Aorta (tissue), 5 donors: ENCODE data around the gene ADGRG2. TPM values are rescaled to one million over a fixed set of nuclear protein-coding genes. Genes with fewer than 3 reads are reported as not detected.
A peak's percentile ranks its signal among the peaks of the same experiment; 100 is the strongest.
"Not testable (repeated sequence)": the region's sequence is repeated elsewhere in the genome, so short reads cannot be mapped to it uniquely, and the experiment has no call there.

Source experiments
- ATAC-seq: fragments of 200-7000 bp; cut with Tn5 transposase; one replicate; pipeline ENCODE4 v1.9.1; 2022; ENCODE audit warnings: moderate library complexity; ENCODE audit not compliant: low FRiP score
- DNase-seq, 2 donors: peaks; one replicate each; pipeline ENCODE4 v3.0.0-alpha.2; 2020
- H3K27ac ChIP-seq, 2 donors: one replicate each; pipeline ENCODE4 v1.5.1; 2013; ENCODE audit warnings: low read length in 2 of 2, mild to moderate bottlenecking in 2 of 2, moderate library complexity in 2 of 2, control low read depth in 1 of 2, inconsistent platforms in 1 of 2, low read depth in 1 of 2
- H3K27me3 ChIP-seq, 2 donors: one replicate each; pipeline ENCODE4 v1.6.1; 2013; ENCODE audit warnings: control low read depth in 1 of 2, low read length in 1 of 2, mild to moderate bottlenecking in 1 of 2, moderate library complexity in 1 of 2; ENCODE audit not compliant: insufficient read depth in 2 of 2, control insufficient read depth in 1 of 2
- H3K36me3 ChIP-seq, 2 donors: one replicate each; pipeline ENCODE4 v1.6.1; 2013; ENCODE audit warnings: control low read depth in 1 of 2, low read length in 1 of 2, mild to moderate bottlenecking in 1 of 2; ENCODE audit not compliant: insufficient read depth in 2 of 2, control insufficient read depth in 1 of 2
- H3K4me1 ChIP-seq, 2 donors: one replicate each; pipeline ENCODE4 v1.6.1; 2013; ENCODE audit warnings: low read length in 2 of 2, control low read depth in 1 of 2, mild to moderate bottlenecking in 1 of 2, moderate library complexity in 1 of 2; ENCODE audit not compliant: insufficient read depth in 2 of 2, control insufficient read depth in 1 of 2
- H3K4me3 ChIP-seq, 2 donors: one replicate each; pipeline ENCODE4 v1.5.1; 2013; ENCODE audit warnings: low read length in 2 of 2, control low read depth in 1 of 2, mild to moderate bottlenecking in 1 of 2
- H3K9me3 ChIP-seq: one replicate; pipeline ENCODE4 v1.6.1; 2013; ENCODE audit warnings: mild to moderate bottlenecking, low read length; ENCODE audit not compliant: control insufficient read depth
- WGBS, 2 donors: extraction: QIAGEN DNeasy Blood & Tissue Kit; methylation state at CpG; one replicate each; pipeline ENCODE4 v1.1.7; 2013; 5-methylcytosine and 5-hydroxymethylcytosine counted together
- intact Hi-C, 2 donors: fragments of 100-400 bp; cut with DNase I; formaldehyde crosslinking; loops; one replicate each; pipeline versions ENCODE4 v1.14.2 to v1.15.0; 2022
- polyA plus RNA-seq, 2 donors: library from polyadenylated mRNA; stranded (reverse); fragments of 200-250 nt; gene quantifications; one replicate each; pipeline ENCODE4 v1.2.3, GENCODE V29; 2013
- total RNA-seq, 2 donors: library from RNA; stranded (reverse); fragmentation: NEBNext Ultra II Directional; extraction: Animal tissue kit (Norgen Biotek cat#: 25700); gene quantifications; one replicate each; pipeline ENCODE4 v1.2.1, GENCODE V29; 2021
- donor health status: healthy with polysubstance abuse.
- donor health status: Bipolar disorder and iron deficiency.
- donor health status: DM: no; HTN: no; CAD: no.
- donor health status: DM: no; HTN: no; CAD: no.
- donor health status: DM: yes; HTN: yes; CAD: no.

Gene ADGRG2
- total and polyA plus RNA-seq, 4 donors: 0.41 to 4.3 (median 1.1) TPM

DNA sequence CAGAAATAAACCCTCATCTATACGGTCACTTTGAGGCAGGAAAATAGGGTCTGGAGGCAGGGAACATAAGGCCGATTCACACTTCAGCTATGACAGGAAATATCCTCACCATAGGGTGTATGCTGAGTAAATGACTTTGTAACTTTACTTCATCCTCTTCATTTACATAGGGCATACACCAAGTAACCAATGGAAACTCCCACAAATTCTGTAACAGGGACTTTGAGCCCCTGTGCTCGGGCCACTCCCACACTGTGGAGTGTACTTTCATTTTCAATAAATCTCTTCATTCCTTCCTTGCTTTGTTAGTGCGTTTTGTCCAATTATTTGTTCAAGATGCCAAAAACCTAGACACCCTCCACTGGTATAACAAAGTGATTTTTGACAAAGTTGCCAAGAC, 55.3 kb downstream of the ADGRG2 start:
- intact Hi-C loops, H3K9me3 ChIP-seq, H3K4me1 ChIP-seq, ATAC-seq, H3K36me3 ChIP-seq, H3K27me3 ChIP-seq, DNase-seq, H3K4me3 ChIP-seq, H3K27ac ChIP-seq: not testable (repeated sequence)
- 81 to 92% methylated on average over 4 of the region's 4 CpGs for WGBS, 2 donors

DNA sequence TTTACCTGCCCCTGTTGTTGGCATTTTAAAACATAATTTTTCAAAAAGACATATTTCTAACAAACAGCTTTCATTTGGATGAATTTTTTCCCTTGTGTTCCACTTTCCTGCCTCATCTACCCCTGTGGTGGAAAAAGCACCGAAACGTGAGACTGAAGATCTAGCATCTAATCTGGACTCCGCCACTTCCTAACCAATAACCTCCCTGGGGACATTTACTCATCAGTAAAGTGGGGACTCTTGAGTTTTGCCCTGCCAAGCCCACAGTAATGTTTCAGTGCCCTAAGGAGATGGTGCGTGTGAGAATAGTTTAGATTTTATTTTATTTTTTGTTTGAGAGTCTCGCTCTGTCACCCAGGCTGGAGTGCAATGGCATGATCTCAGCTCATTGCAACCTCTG, 56.7 kb downstream of the ADGRG2 start:
- Histone ChIP-seq H3K9me3 (no peaks in the 10 kb centered on the region), H3K4me1 (no peaks in the 10 kb centered on the region), H3K4me3 (no peak overlapping the region), H3K36me3 (no peaks in the 10 kb centered on the region), H3K27ac (no peak overlapping the region), H3K27me3 (no peaks in the 10 kb centered on the region)
- 89 to 94% methylated on average over 5 of the region's 5 CpGs for WGBS, 2 donors
- ATAC-seq (no peak), DNase-seq (no peak)
- intact Hi-C loops: no loop called here

DNA sequence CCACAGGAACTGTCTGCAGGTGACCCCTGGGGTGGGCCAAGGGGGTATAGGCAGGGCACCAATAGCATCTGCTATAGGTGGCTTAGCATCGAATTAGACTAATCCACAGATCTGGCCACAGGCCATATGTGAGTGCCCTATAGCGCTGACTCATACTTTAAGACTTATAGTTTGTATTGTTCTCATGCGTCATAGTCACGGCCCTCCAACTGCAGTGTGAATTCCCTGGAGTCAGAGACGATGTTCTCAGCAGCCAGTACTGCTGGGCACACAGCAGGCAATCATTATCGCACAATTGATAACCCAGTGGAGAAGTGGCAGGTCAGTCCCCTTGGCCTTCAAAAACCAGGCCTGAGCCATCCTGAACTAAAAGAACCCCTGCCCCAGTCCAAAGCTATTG, 58.1 kb downstream of the ADGRG2 start:
- H3K4me3 ChIP-seq: no peak overlapping the region
- no peaks in the 10 kb centered on the region for H3K27me3 ChIP-seq
- H3K36me3 ChIP-seq: no peaks in the 10 kb centered on the region
- H3K9me3 ChIP-seq: no peaks in the 10 kb centered on the region
- intact Hi-C loops: no loop called here
- ATAC-seq: peak; percentile 41
- H3K4me1 ChIP-seq: no peaks in the 10 kb centered on the region
- no peak for DNase-seq
- 84 to 91% methylated on average over 6 of the region's 6 CpGs for WGBS, 2 donors
- H3K27ac ChIP-seq: no peak overlapping the region

DNA sequence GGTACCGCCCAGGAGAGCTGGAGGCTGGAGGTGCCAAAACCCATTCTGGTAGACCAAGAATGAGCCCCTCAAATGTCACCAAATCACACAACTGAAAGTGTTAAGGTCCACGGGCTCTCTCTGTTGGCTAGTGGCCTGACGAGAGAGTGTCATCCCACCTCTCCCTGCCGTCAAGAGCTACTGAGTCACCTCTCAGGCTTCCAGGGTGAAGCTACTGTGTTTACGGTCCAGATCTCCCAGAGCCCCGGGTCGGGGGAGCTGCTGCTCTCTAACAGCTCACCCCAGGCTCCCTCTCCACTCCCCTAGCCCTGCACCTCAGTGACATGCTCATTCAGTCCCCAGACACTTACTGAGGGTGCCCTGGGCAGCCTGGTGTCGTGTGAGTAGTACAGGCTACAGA, 59.2 kb downstream of the ADGRG2 start:
- no peaks in the 10 kb centered on the region for H3K36me3 ChIP-seq
- no peak overlapping the region for H3K4me3 ChIP-seq
- H3K27ac ChIP-seq: no peak overlapping the region
- no peak for DNase-seq
- no peaks in the 10 kb centered on the region for H3K27me3 ChIP-seq
- intact Hi-C loops: no loop called here
- H3K9me3 ChIP-seq: no peaks in the 10 kb centered on the region
- 77 to 90% methylated on average over 8 of the region's 8 CpGs for WGBS, 2 donors
- no peaks in the 10 kb centered on the region for H3K4me1 ChIP-seq
- ATAC-seq: no peak

DNA sequence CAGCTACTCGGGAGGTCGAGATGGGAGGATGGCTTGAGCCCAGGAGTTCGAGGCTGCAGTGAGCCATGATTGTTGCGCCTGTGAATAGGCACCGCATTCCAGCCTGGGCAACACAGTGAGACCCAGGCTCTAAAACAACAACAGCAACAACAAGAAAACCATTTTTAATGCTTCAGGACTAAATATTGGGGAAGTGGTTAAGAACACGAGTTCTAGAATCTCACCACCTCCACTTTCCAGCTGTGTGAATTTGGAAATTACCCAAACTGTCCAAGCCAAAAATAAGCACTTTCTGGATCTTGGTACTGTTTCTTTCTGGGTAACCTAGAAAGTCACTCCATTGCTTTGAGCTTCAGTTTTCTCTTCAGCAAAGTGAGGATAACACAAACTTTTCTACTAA, 63.2 kb downstream of the ADGRG2 start:
- DNase-seq: no peak
- Histone ChIP-seq H3K27ac (no peak overlapping the region), H3K4me1 (no peaks in the 10 kb centered on the region), H3K9me3 (no peaks in the 10 kb centered on the region), H3K27me3 (no peaks in the 10 kb centered on the region), H3K36me3 (no peaks in the 10 kb centered on the region), H3K4me3 (no peak overlapping the region)
- WGBS, 2 donors: 84 to 85% methylated on average over 6 of the region's 6 CpGs
- no peak for ATAC-seq
- intact Hi-C loops: no loop called here

DNA sequence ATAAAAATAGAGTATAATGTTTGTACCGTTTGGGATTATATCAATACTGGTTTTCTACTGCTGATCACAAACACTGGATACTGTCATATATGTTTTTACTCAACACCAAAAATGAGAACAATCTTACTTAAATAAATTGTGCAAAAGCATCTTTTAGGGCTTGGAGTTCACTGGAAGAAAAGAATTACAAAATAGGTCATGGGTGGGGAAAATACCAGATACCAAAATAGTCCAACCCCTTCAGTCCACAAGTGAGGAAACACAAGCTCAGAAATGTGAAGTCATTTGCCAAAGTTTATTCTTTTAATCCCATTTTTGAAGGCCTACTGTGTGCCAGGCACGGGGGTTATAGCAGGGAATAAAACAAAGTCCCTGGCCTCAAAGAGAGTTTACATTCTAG, 64.4 kb downstream of the ADGRG2 start:
- ATAC-seq (no peak), DNase-seq (no peak)
- H3K4me3 ChIP-seq: no peak overlapping the region
- no peaks in the 10 kb centered on the region for H3K4me1 ChIP-seq
- 59% methylated on average over 2 of the region's 2 CpGs for WGBS, 2 donors
- H3K27ac ChIP-seq: no peak overlapping the region
- H3K36me3 ChIP-seq: no peaks in the 10 kb centered on the region
- H3K27me3 ChIP-seq: no peaks in the 10 kb centered on the region
- H3K9me3 ChIP-seq: no peaks in the 10 kb centered on the region
- intact Hi-C loops: no loop called here

DNA sequence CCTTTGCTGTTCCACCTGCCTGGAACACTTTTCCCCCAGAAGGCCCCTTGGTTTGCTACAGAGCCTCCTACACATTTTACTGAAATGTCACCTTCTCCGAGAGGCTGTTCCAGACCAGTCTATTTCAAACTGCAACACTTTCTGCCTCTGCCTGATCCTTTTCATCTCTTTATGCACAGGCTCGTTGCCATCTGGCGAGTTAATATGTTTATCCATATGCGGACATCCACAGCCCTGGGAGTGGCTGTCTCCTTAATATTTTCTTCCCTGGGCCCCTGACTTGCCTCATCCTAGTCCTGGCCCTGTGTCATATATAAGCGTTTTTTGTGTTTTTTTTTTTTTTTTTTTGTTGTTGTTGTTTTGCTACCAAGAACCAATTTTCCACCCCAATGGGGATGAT, 73.2 kb downstream of the ADGRG2 start:
- Histone ChIP-seq H3K27ac (no peak overlapping the region), H3K4me3 (no peak overlapping the region), H3K9me3 (no peaks in the 10 kb centered on the region), H3K27me3 (no peaks in the 10 kb centered on the region), H3K4me1 (no peaks in the 10 kb centered on the region), H3K36me3 (no peaks in the 10 kb centered on the region)
- 85 to 93% methylated on average over 5 of the region's 5 CpGs for WGBS, 2 donors
- DNase-seq (no peak), ATAC-seq (no peak)
- intact Hi-C loops: no loop called here

DNA sequence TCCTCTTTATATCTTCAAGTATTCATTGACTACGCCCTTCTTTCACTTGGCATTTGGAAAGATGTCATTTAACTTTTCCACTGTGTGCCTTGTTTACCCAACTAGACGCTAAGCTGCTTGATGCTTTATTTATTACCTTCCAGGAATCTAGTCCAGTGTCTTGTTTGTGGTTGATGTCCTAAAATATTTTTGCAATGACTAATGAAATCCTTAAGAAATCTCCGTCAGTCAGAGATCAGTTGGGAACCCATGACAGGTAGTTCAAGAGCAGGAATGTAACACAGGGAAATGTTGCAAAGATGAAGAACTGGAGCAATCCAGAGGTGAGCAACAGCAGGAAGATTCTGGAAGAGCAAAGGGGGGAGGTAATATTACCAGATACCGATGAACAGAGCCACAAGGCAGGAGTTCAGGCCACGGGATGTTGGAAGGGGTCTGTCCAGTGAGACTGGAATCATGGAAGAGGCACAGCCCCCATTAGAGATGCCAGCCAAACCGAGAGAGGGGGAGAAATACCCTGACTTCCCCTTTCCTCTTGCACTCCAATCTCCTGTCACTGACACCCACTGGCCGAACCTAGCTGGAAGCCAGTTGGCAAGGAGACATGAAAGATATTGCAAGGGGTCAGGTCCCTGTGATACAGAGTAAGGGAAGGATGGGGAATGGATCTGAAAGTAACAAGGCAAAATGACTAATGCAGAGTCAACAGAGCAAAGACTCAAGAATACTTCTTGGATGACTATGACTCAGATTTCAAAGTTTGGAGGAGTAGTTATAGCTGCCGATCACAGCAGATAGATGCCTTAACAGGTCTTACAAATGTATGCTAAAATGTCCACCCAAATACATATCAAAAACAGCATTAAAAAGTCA, 75.7 kb downstream of the ADGRG2 start:
- Histone ChIP-seq H3K4me3 (no peak overlapping the region), H3K4me1 (no peaks in the 10 kb centered on the region), H3K9me3 (no peaks in the 10 kb centered on the region), H3K27me3 (no peaks in the 10 kb centered on the region), H3K27ac (no peak overlapping the region), H3K36me3 (no peaks in the 10 kb centered on the region)
- intact Hi-C loops: no loop called here
- DNase-seq (no peak), ATAC-seq (no peak)
- 71 to 82% methylated on average over 8 of the region's 8 CpGs for WGBS, 2 donors

DNA sequence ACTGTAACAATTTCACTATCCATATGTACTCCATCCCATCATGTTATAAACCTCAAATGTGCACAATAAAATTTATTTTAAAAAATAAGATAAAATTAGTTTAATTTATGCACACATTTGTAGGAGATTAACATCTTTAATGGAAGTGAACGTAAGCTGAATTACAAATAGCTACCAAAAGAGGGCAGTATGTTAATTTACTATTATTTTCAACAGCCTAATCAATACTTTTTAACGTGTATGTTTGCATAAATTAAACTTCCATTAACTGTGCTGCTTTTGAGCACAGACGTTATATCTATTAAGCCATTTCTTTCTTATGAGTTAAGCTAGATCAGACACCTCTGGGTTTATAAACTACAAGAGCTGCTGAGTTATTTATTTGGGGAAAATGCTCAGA, 81.9 kb downstream of the ADGRG2 start:
- Histone ChIP-seq H3K27me3 (no peaks in the 10 kb centered on the region), H3K27ac (no peak overlapping the region), H3K9me3 (no peaks in the 10 kb centered on the region), H3K4me3 (no peak overlapping the region), H3K4me1 (no peaks in the 10 kb centered on the region), H3K36me3 (no peaks in the 10 kb centered on the region)
- no peak for ATAC-seq
- intact Hi-C loops: no loop called here
- WGBS, 2 donors: 24 to 35% methylated on average over 3 of the region's 3 CpGs
- DNase-seq: no peak
